NAMALWA (cell line): Measurements from ENCODE around the gene RARA.
"Not testable (repeated sequence)": the region's sequence is repeated elsewhere in the genome, so short reads cannot be mapped to it uniquely, and the experiment has no call there.

Experiments
- DNase-seq: peaks from one replicate; pipeline ENCODE4 v3.0.0-alpha.2; 2015; ENCODE audit warnings: low spot score

Gene RARA

GRCh38 chr17:40298726-40299125 lies 10.3 kb upstream of the RARA start:
- DNase-seq, result no peak

GRCh38 chr17:40299159-40299757 lies 9.7 kb upstream of the RARA start:
- not testable (repeated sequence) for DNase-seq

- DNase-seq, result peak; percentile 37
These were observed 7.7 kb upstream of the RARA start for GRCh38 chr17:40301315-40301714.

- DNase-seq, result peak; percentile 79
These were observed 5.8 kb upstream of the RARA start for GRCh38 chr17:40303009-40303657.

- no peak for DNase-seq
These were observed 5.0 kb upstream of the RARA start for GRCh38 chr17:40303708-40304551.

- not testable (repeated sequence) for DNase-seq
These were observed 4.5 kb upstream of the RARA start for GRCh38 chr17:40304552-40304863.

- DNase-seq, result not testable (repeated sequence)
These were observed 4.1 kb upstream of the RARA start for GRCh38 chr17:40304866-40305265.

- no peak for DNase-seq
These were observed 2.6 kb upstream of the RARA start for GRCh38 chr17:40306395-40306794.

- no peak for DNase-seq
These were observed 1.8 kb upstream of the RARA start for GRCh38 chr17:40307001-40307730.

GRCh38 chr17:40307740-40308239 lies 1.2 kb upstream of the RARA start:
- no peak for DNase-seq

- DNase-seq, result no peak
These were observed 1.1 kb downstream of the RARA start for GRCh38 chr17:40309949-40310510.

GRCh38 chr17:40310882-40311391 lies 2.0 kb downstream of the RARA start:
- DNase-seq, result no peak

- no peak for DNase-seq
These were observed 2.6 kb downstream of the RARA start for GRCh38 chr17:40311575-40311974.

- DNase-seq, result no peak
These were observed 3.3 kb downstream of the RARA start for GRCh38 chr17:40312131-40312731.

- no peak for DNase-seq
These were observed 4.1 kb downstream of the RARA start for GRCh38 chr17:40312893-40313667.

- no peak for DNase-seq
These were observed 4.9 kb downstream of the RARA start for GRCh38 chr17:40313668-40314583.

- peak; percentile 64 for DNase-seq
These were observed 5.6 kb downstream of the RARA start for GRCh38 chr17:40314584-40314956.

GRCh38 chr17:40315206-40315605 lies 6.2 kb downstream of the RARA start:
- DNase-seq, result no peak
